Neural progenitor cell (in vitro differentiated cells): ENCODE measurements around the gene ZNF783. TPM values are rescaled to one million over a fixed set of nuclear protein-coding genes. Genes with fewer than 3 reads are reported as not detected.

Source experiments
- DNase-seq: peaks from one replicate; pipeline ENCODE4 v3.0.0-alpha.2; 2016; ENCODE audit warnings: low spot score
- H2AFZ ChIP-seq: fragments of 200-600 bp; sonication (generic); replicated peaks from 2 replicates; pipeline ENCODE4 v1.6.1; 2016; ENCODE audit warnings: antibody characterized with exemption
- H3F3A ChIP-seq: fragments of 200-600 bp; sonication (generic); 2 replicates; pipeline ENCODE4 v1.6.1; 2016; ENCODE audit warnings: antibody characterized with exemption, low read depth
- H3K27ac ChIP-seq: fragments of 200-600 bp; sonication (generic); 2 replicates; pipeline ENCODE4 v1.5.1; 2016; ENCODE audit warnings: mild to moderate bottlenecking
- H3K27me3 ChIP-seq: fragments of 200-600 bp; sonication (generic); 2 replicates; pipeline ENCODE4 v1.6.1; 2016; ENCODE audit warnings: mild to moderate bottlenecking, moderate library complexity
- H3K36me3 ChIP-seq: fragments of 200-600 bp; sonication (generic); 2 replicates; pipeline ENCODE4 v1.5.1; 2016
- H3K4me1 ChIP-seq: fragments of 200-600 bp; sonication (generic); 2 replicates; pipeline ENCODE4 v1.6.1; 2016; ENCODE audit warnings: mixed run types
- H3K4me2 ChIP-seq: fragments of 200-600 bp; sonication (generic); 2 replicates; pipeline ENCODE4 v1.6.1; 2016
- H3K4me3 ChIP-seq: fragments of 200-600 bp; sonication (generic); 2 replicates; pipeline ENCODE4 v1.5.1; 2016
- H3K79me2 ChIP-seq: fragments of 200-600 bp; sonication (generic); 2 replicates; pipeline ENCODE4 v1.6.1; 2016; ENCODE audit warnings: low read depth
- H3K9ac ChIP-seq: fragments of 200-600 bp; sonication (generic); 2 replicates; pipeline ENCODE4 v1.6.1; 2016
- H3K9me3 ChIP-seq: fragments of 200-600 bp; sonication (generic); 2 replicates; pipeline ENCODE4 v1.5.1; 2016; ENCODE audit warnings: low read depth
- H4K20me1 ChIP-seq: fragments of 200-600 bp; sonication (generic); 2 replicates; pipeline ENCODE4 v1.6.1; 2016; ENCODE audit warnings: low read depth
- H3K27ac Mint-ChIP-seq: 3 replicates; pipeline ENCODE4 v1.8.0; 2021; ENCODE audit warnings: mixed read lengths
- H3K27me3 Mint-ChIP-seq: 2 replicates; pipeline ENCODE4 v1.8.0; 2022; ENCODE audit warnings: low read depth, mild to moderate bottlenecking, inconsistent platforms, moderate library complexity, mixed read lengths; ENCODE audit not compliant: insufficient read depth
- H3K36me3 Mint-ChIP-seq: 3 replicates; pipeline ENCODE4 v1.8.0; 2021; ENCODE audit warnings: mixed read lengths
- H3K4me1 Mint-ChIP-seq: 3 replicates; pipeline ENCODE4 v1.8.0; 2021; ENCODE audit warnings: mixed read lengths
- H3K4me3 Mint-ChIP-seq: 3 replicates; pipeline ENCODE4 v1.8.0; 2021; ENCODE audit warnings: mild to moderate bottlenecking, moderate library complexity, mixed read lengths
- H3K9me3 Mint-ChIP-seq: 3 replicates; pipeline ENCODE4 v1.8.0; 2020; ENCODE audit warnings: mixed read lengths
- CTCF ChIP-seq: fragments of 200-600 bp; sonication (generic); IDR thresholded peaks from 2 replicates; pipeline ENCODE4 v1.5.1; 2017; ENCODE audit warnings: antibody characterized with exemption, mild to moderate bottlenecking
- EZH2 ChIP-seq: fragments of 200-600 bp; sonication (generic); IDR thresholded peaks from 2 replicates; pipeline ENCODE4 v1.6.1; 2017; ENCODE audit warnings: antibody characterized with exemption, mild to moderate bottlenecking, moderate library complexity
- EZH2phosphoT487 ChIP-seq: fragments of 200-600 bp; sonication (generic); IDR thresholded peaks from 2 replicates; pipeline ENCODE4 v1.6.1; 2017; ENCODE audit warnings: antibody characterized with exemption
- total RNA-seq: library from RNA; depleted of rRNA; stranded (reverse); fragments of >200 nt; gene quantifications from 2 replicates; pipeline ENCODE4 v1.2.3, GENCODE V29; 2015; ENCODE audit warnings: low replicate concordance

Gene ZNF783
- total RNA-seq, 1 donor from 2014 or later: 5.5 TPM

- no peak for DNase-seq
- no peaks in the 10 kb centered on the region for H3K27me3 ChIP-seq
- Mint-ChIP-seq H3K4me3 (no peak overlapping the region), H3K9me3 (no peaks in the 10 kb centered on the region), H3K36me3 (peaks cover 4% of the 10 kb centered on the region), H3K27ac (no peak overlapping the region), H3K27me3 (peaks cover 5% of the 10 kb centered on the region), H3K4me1 (no peaks in the 10 kb centered on the region)
- H3K9ac ChIP-seq: no peak overlapping the region
- H3K79me2 ChIP-seq: no peaks in the 10 kb centered on the region
- no peak overlapping the region for H3K27ac ChIP-seq
- H2AFZ ChIP-seq: no peak overlapping the region
- H3K9me3 ChIP-seq: no peaks in the 10 kb centered on the region
- H3K4me1 ChIP-seq: no peaks in the 10 kb centered on the region
- no peaks in the 10 kb centered on the region for H3K36me3 ChIP-seq
- TF ChIP-seq EZH2phosphoT487 (no peak), EZH2 (no peak), CTCF (no peak)
- no peak overlapping the region for H3K4me3 ChIP-seq
- H4K20me1 ChIP-seq: no peaks in the 10 kb centered on the region
- no peak overlapping the region for H3K4me2 ChIP-seq
- H3F3A ChIP-seq: no peaks in the 10 kb centered on the region
Measured at GRCh38 chr7:149293946-149294633, 32.1 kb downstream of the ZNF783 start.

- Histone ChIP-seq H4K20me1 (no peaks in the 10 kb centered on the region), H3K4me1 (no peaks in the 10 kb centered on the region), H3K79me2 (no peaks in the 10 kb centered on the region), H3K9me3 (no peaks in the 10 kb centered on the region), H2AFZ (no peak overlapping the region), H3F3A (no peaks in the 10 kb centered on the region), H3K27ac (no peak overlapping the region), H3K36me3 (no peaks in the 10 kb centered on the region), H3K4me3 (no peak overlapping the region), H3K27me3 (no peaks in the 10 kb centered on the region), H3K4me2 (no peak overlapping the region), H3K9ac (no peak overlapping the region)
- H3K4me1 Mint-ChIP-seq: no peaks in the 10 kb centered on the region
- H3K27me3 Mint-ChIP-seq: peaks cover 5% of the 10 kb centered on the region
- DNase-seq: no peak
- TF ChIP-seq CTCF (no peak), EZH2phosphoT487 (no peak), EZH2 (no peak)
- H3K36me3 Mint-ChIP-seq: peaks cover 4% of the 10 kb centered on the region
- H3K27ac Mint-ChIP-seq: no peak overlapping the region
- H3K4me3 Mint-ChIP-seq: no peak overlapping the region
- no peaks in the 10 kb centered on the region for H3K9me3 Mint-ChIP-seq
Measured at GRCh38 chr7:149294634-149295480, 32.9 kb downstream of the ZNF783 start.

GRCh38 chr7:149295481-149295850 is 33.5 kb downstream of the ZNF783 start:
- Mint-ChIP-seq H3K36me3 (peaks cover 4% of the 10 kb centered on the region), H3K4me3 (no peak overlapping the region), H3K9me3 (no peaks in the 10 kb centered on the region), H3K27ac (no peak overlapping the region), H3K27me3 (peaks cover 5% of the 10 kb centered on the region), H3K4me1 (no peaks in the 10 kb centered on the region)
- H2AFZ ChIP-seq: no peak overlapping the region
- H3K9ac ChIP-seq: no peak overlapping the region
- H3K4me3 ChIP-seq: no peak overlapping the region
- no peak overlapping the region for H3K4me2 ChIP-seq
- no peak for DNase-seq
- no peaks in the 10 kb centered on the region for H3K9me3 ChIP-seq
- no peaks in the 10 kb centered on the region for H3K4me1 ChIP-seq
- H4K20me1 ChIP-seq: no peaks in the 10 kb centered on the region
- no peaks in the 10 kb centered on the region for H3K79me2 ChIP-seq
- no peaks in the 10 kb centered on the region for H3K36me3 ChIP-seq
- no peak overlapping the region for H3K27ac ChIP-seq
- TF ChIP-seq EZH2: no peak
- TF ChIP-seq CTCF: no peak
- TF ChIP-seq EZH2phosphoT487: no peak
- H3F3A ChIP-seq: no peaks in the 10 kb centered on the region
- no peaks in the 10 kb centered on the region for H3K27me3 ChIP-seq
